ENCODE measurements around the gene SHC1.

SHC1 gene

DNA sequence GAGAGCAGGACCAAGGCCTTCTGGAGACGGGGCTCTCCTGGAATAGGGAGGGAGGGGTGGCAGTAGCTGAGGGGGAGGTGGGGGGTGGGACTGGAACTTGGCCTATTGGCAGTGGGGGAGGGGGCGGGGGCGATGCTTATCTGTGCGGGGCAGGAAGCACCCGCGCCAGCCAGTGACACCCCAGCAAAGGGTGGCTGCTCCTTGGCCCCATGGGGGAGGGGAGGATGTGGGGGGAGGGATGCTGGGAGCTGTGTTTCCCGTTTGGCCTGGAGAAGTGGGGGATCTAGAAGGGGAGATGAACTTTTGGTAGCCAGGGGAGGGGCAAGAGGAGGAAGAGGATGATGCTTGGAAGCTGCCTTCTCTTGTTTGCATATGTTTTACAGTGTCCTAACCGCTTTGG is 43.1 kb upstream of the SHC1 start:
- TF ChIP-seq CTBP1 (IDR thresholded peaks at IDR 0.05; ENCODE audit: borderline replicate concordance) (no peak), SUZ12 (IDR thresholded peaks at IDR 0.05) (no peak), FOXM1 (IDR thresholded peaks at IDR 0.05; ENCODE audit: borderline replicate concordance) (no peak), ARNT (IDR thresholded peaks at IDR 0.05) (no peak), L3MBTL2 (conservative IDR thresholded peaks at IDR 0.05) (no peak), FOXA1 (IDR thresholded peaks at IDR 0.05) (no peak)
- no peak for DNase-seq (ENCODE audit: extremely low spot score)
- ChIA-PET POLR2A (interaction anchor here (1.9 to 5.3 kb wide), 3 partner anchors 9 to 181 kb away, joined by 4 to 43 read pairs (median 8); no protein-coding TSS in a partner anchor), CTCF (interaction anchor here (4.3 kb wide), 1 partner anchor 17 kb away, joined by 45 read pairs; the partner anchor contains the start of gene LENEP)

DNA sequence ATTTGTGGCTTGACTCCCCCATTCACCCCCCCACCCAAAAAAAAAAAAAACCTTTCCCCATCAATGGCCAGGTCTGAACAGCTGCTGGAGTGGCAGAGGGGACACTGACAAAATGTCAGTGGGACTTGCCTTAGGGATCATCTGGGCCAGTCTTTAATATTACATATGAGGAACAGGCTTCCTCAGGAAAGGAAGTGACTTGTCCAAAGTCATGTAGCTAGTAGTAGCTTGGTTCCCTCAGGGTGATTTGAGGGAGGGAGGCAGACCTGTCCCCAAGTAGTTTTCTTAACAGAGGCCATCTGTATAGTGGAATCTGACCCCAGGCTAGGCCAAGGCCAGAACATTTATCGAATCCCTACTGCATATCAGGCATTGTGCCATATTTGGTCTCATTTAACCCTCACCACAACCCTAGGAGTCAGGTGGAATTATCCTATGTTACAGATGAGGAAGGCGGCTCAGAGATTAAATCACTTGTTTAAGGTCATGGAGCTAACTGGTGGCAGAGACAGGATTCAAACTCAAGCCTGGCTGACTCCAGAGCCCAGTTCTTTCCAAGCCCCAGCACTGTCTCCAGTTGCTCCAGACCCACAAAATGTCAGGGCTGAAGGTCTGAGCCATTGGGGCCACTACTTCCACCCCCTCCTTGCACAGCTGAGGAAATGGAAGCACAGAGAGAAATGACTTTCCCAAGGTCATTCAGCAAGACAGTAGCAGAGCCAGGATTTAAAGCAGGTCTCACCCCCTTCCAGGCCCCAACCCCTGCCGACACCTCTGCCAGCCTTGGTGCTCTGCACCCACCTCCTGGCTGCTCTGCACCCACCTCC is 42.4 kb upstream of the SHC1 start:
- no peak for TF ChIP-seq L3MBTL2 (conservative IDR thresholded peaks at IDR 0.05)
- no peak for TF ChIP-seq PKNOX1 (IDR thresholded peaks at IDR 0.05)
- no peak for TF ChIP-seq ELF4 (IDR thresholded peaks at IDR 0.05)
- no peak for TF ChIP-seq LEF1 (IDR thresholded peaks at IDR 0.05; ENCODE audit: borderline replicate concordance)
- TF ChIP-seq ZNF384 (IDR thresholded peaks at IDR 0.05) = no peak
- no peak for TF ChIP-seq SUZ12 (IDR thresholded peaks at IDR 0.05)
- TF ChIP-seq SP1 (IDR thresholded peaks at IDR 0.05) = no peak
- no peak for TF ChIP-seq ARNT (IDR thresholded peaks at IDR 0.05)
- ChIA-PET CTCF (interaction anchor here (0.7 to 1.1 kb wide), 2 partner anchors 11 to 13 kb away, joined by 3 to 6 read pairs; no protein-coding TSS in a partner anchor), POLR2A (interaction anchor here (1.3 to 5.3 kb wide), 5 partner anchors 9 to 181 kb away, joined by 4 to 43 read pairs (median 8); no protein-coding TSS in a partner anchor)
- no peak for DNase-seq (ENCODE audit: extremely low spot score)

- TF ChIP-seq PKNOX1 (IDR thresholded peaks at IDR 0.05) = peak; percentile 96
- no peak for TF ChIP-seq SUZ12 (IDR thresholded peaks at IDR 0.05)
- no peak for TF ChIP-seq ARNT (IDR thresholded peaks at IDR 0.05)
- TF ChIP-seq FOXA1 (IDR thresholded peaks at IDR 0.05) = no peak
- no peak for TF ChIP-seq FOXK2 (IDR thresholded peaks at IDR 0.05)
- TF ChIP-seq FOXM1 (IDR thresholded peaks at IDR 0.05; ENCODE audit: borderline replicate concordance) = no peak
- TF ChIP-seq L3MBTL2 (conservative IDR thresholded peaks at IDR 0.05) = peak; percentile 24
- peak; percentile 25; the same call in 1 of the 2 replicates for TF ChIP-seq HDGF (IDR thresholded peaks at IDR 0.05; ENCODE audit: borderline replicate concordance)
- no peak for TF ChIP-seq ELF4 (IDR thresholded peaks at IDR 0.05)
- ChIA-PET CTCF (interaction anchor here (0.7 to 1.1 kb wide), 2 partner anchors 11 to 12 kb away, joined by 3 to 6 read pairs; no protein-coding TSS in a partner anchor), POLR2A (interaction anchor here (1.1 to 1.9 kb wide), 5 partner anchors 9 to 182 kb away, joined by 3 to 8 read pairs (median 4); partner anchors contain the start of genes ADAM15 and PYGO2)
- DNase-seq (ENCODE audit: extremely low spot score) = peak; percentile 63
These were observed 41.5 kb upstream of the SHC1 start for GRCh38 chr1:155012026-155012546.

GRCh38 chr1:155011437-155012025 is 41.0 kb upstream of the SHC1 start:
- TF ChIP-seq NFRKB (IDR thresholded peaks at IDR 0.05) (no peak), CTBP1 (IDR thresholded peaks at IDR 0.05; ENCODE audit: borderline replicate concordance) (no peak), FOXA1 (IDR thresholded peaks at IDR 0.05) (no peak), SUZ12 (IDR thresholded peaks at IDR 0.05) (no peak), LEF1 (IDR thresholded peaks at IDR 0.05; ENCODE audit: borderline replicate concordance) (no peak), SP1 (IDR thresholded peaks at IDR 0.05) (no peak), L3MBTL2 (conservative IDR thresholded peaks at IDR 0.05) (no peak), TARDBP (IDR thresholded peaks at IDR 0.05) (no peak), FOXK2 (IDR thresholded peaks at IDR 0.05) (no peak), ARNT (IDR thresholded peaks at IDR 0.05) (no peak), ZNF384 (IDR thresholded peaks at IDR 0.05) (no peak)
- CTCF ChIA-PET = interaction anchor here (1.1 kb wide), 1 partner anchor 12 kb away, joined by 6 read pairs; no protein-coding TSS in a partner anchor
- no peak for DNase-seq (ENCODE audit: extremely low spot score)
- POLR2A ChIA-PET = interaction anchor here (1.1 to 1.9 kb wide), 5 partner anchors 8 to 183 kb away, joined by 3 to 8 read pairs (median 4); partner anchors contain the start of genes ADAM15 and PYGO2

GRCh38 chr1:155011004-155011416 is 40.5 kb upstream of the SHC1 start:
- no peak for DNase-seq (ENCODE audit: extremely low spot score)
- CTCF ChIA-PET = no interaction called here
- POLR2A ChIA-PET = interaction anchor here (0.6 to 1.2 kb wide), 2 partner anchors 38 to 50 kb away, joined by 3 read pairs; partner anchors contain the start of gene PYGO2
- TF ChIP-seq NFRKB (IDR thresholded peaks at IDR 0.05) = no peak
- no peak for TF ChIP-seq SP1 (IDR thresholded peaks at IDR 0.05)
- no peak for TF ChIP-seq L3MBTL2 (conservative IDR thresholded peaks at IDR 0.05)
- no peak for TF ChIP-seq TARDBP (IDR thresholded peaks at IDR 0.05)

DNA sequence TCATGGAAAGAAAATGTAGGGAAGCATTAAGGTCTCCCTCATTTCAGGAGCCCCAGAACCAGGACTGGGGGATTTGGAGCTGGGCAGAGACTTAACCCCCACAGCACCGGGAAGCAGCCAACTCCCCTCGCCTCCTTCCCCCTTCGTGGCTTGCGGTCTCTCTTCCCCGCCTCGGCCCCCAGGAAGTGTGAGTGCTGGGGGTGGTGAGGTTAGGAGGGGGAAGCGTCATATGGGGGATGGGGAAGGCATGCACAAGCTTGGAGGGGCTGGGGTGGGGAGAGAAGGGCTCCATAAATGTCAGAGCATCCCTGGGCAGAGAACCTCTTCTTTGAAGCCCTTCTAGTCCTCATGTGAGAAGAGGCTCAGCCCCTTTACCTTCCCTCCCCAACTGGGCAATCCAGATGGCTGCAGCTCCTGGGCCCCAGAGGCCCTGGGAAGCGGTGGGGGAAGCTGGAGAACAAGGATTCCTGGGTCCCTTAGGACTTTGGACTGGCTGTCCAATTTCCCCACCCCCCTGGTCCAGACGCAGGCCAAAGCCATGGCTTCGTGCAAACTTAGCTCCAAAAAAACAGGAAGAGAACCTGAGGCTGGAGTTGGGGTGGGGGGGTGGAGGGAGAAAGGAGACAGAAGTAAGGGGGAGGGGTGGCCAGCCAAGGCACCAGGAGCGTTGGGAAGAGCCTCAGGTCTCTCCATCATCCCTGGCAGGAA is 39.8 kb upstream of the SHC1 start:
- no peak for DNase-seq (ENCODE audit: extremely low spot score)
- no peak for TF ChIP-seq BHLHE40 (IDR thresholded peaks at IDR 0.05; ENCODE audit: borderline replicate concordance)
- no peak for TF ChIP-seq HDGF (IDR thresholded peaks at IDR 0.05; ENCODE audit: borderline replicate concordance)
- no peak for TF ChIP-seq SUZ12 (IDR thresholded peaks at IDR 0.05)
- no peak for TF ChIP-seq LEF1 (IDR thresholded peaks at IDR 0.05; ENCODE audit: borderline replicate concordance)
- TF ChIP-seq ELF4 (IDR thresholded peaks at IDR 0.05) = no peak
- no peak for TF ChIP-seq NFRKB (IDR thresholded peaks at IDR 0.05)
- TF ChIP-seq SP1 (IDR thresholded peaks at IDR 0.05) = no peak
- no peak for TF ChIP-seq FOXK2 (IDR thresholded peaks at IDR 0.05)
- TF ChIP-seq ARNT (IDR thresholded peaks at IDR 0.05) = no peak
- TF ChIP-seq PKNOX1 (IDR thresholded peaks at IDR 0.05) = no peak
- ChIA-PET CTCF (no interaction called here), POLR2A (interaction anchor here (0.6 kb wide), 1 partner anchor 39 kb away, joined by 3 read pairs; no protein-coding TSS in a partner anchor)

Measured in HEK293T (cell line).